IMR-90 (cell line): ENCODE measurements around the gene XRCC5. TPM values are rescaled to one million over a fixed set of nuclear protein-coding genes. Genes with fewer than 3 reads are reported as not detected.

Source experiments
- ATAC-seq: fragments of 200-7000 bp; cut with Tn5 transposase; 2 replicates; pipeline ENCODE4 v1.9.1; 2020; ENCODE audit warnings: low read depth, mild to moderate bottlenecking, moderate library complexity
- BruUV-seq: library from RNA; stranded (reverse); fragments of 400-500 nt; replicated peaks from 2 replicates; lab custom pipeline; 2021; lab: Mats Ljungman, UMichigan
- CTCF ChIA-PET: fragments of 300-600 bp; formaldehyde crosslinking; extraction: SDS; loops from one replicate; lab custom pipeline; 2021; ENCODE audit warnings: antibody characterized with exemption; lab: Yijun Ruan, JAX
- POLR2A ChIA-PET: fragments of 300-600 bp; sonication (Branson Sonifier 250); formaldehyde crosslinking; loops from one replicate; lab custom pipeline; 2022; ENCODE audit warnings: antibody characterized with exemption; ENCODE audit not compliant: unreplicated experiment; lab: Charles Lee
- DNase-seq: peaks from one replicate; pipeline ENCODE4 v3.0.0; 2013
- H2AFZ ChIP-seq: replicated peaks from 2 replicates; pipeline ENCODE3; 2013; ENCODE audit warnings: low read length, mild to moderate bottlenecking; ENCODE audit not compliant: poor library complexity
- H2AK5ac ChIP-seq: 2 replicates; pipeline ENCODE4 v1.6.1; 2013; ENCODE audit warnings: low read depth, low read length, inconsistent platforms
- H2AK9ac ChIP-seq: replicated peaks from 2 replicates; pipeline ENCODE3; 2013; ENCODE audit warnings: mild to moderate bottlenecking, low read depth, low read length, moderate library complexity; ENCODE audit not compliant: poor library complexity
- H2BK120ac ChIP-seq: 2 replicates; pipeline ENCODE4 v1.6.1; 2013; ENCODE audit warnings: low read depth, low read length, inconsistent platforms
- H2BK15ac ChIP-seq: 3 replicates; pipeline ENCODE4 v1.6.1; 2013; ENCODE audit warnings: low read depth, low read length, inconsistent platforms
- H2BK20ac ChIP-seq: 2 replicates; pipeline ENCODE4 v1.6.1; 2013; ENCODE audit warnings: low read depth, mild to moderate bottlenecking, inconsistent platforms, low read length, moderate library complexity
- H2BK5ac ChIP-seq: 2 replicates; pipeline ENCODE4 v1.6.1; 2013; ENCODE audit warnings: mild to moderate bottlenecking, low read depth, low read length, inconsistent platforms; ENCODE audit not compliant: poor library complexity, severe bottlenecking
- H3K14ac ChIP-seq: replicated peaks from 2 replicates; pipeline ENCODE4 v1.6.1; 2013; ENCODE audit warnings: low read depth, low read length, inconsistent platforms
- H3K18ac ChIP-seq: 2 replicates; pipeline ENCODE4 v1.6.1; 2013; ENCODE audit warnings: low read depth, low read length, control low read depth
- H3K23ac ChIP-seq: 2 replicates; pipeline ENCODE4 v1.6.1; 2013; ENCODE audit warnings: low read depth, low read length, inconsistent platforms
- H3K27ac ChIP-seq: 2 replicates; pipeline ENCODE4 v1.5.1; 2013; ENCODE audit warnings: mild to moderate bottlenecking, control low read depth, low read length; ENCODE audit not compliant: insufficient read depth
- H3K27me3 ChIP-seq: 2 replicates; pipeline ENCODE4 v1.6.1; 2013; ENCODE audit warnings: low read length; ENCODE audit not compliant: control insufficient read depth, insufficient read depth
- H3K36me3 ChIP-seq: 2 replicates; pipeline ENCODE4 v1.6.1; 2013; ENCODE audit warnings: low read length, mixed read lengths; ENCODE audit not compliant: control insufficient read depth, insufficient read depth
- H3K4ac ChIP-seq: 2 replicates; pipeline ENCODE4 v1.6.1; 2013; ENCODE audit warnings: low read depth, low read length, inconsistent platforms
- H3K4me1 ChIP-seq: 2 replicates; pipeline ENCODE4 v1.6.1; 2013; ENCODE audit warnings: low read length, mixed read lengths; ENCODE audit not compliant: control insufficient read depth, insufficient read depth
- H3K4me2 ChIP-seq: 2 replicates; pipeline ENCODE4 v1.6.1; 2013; ENCODE audit warnings: low read depth, mild to moderate bottlenecking, control low read depth, low read length, moderate library complexity
- H3K4me3 ChIP-seq: 2 replicates; pipeline ENCODE4 v1.5.1; 2013; ENCODE audit warnings: low read depth, mild to moderate bottlenecking, control low read depth, low read length, moderate library complexity; ENCODE audit not compliant: insufficient read depth
- H3K56ac ChIP-seq: 2 replicates; pipeline ENCODE4 v1.6.1; 2013; ENCODE audit warnings: low read length, inconsistent platforms; ENCODE audit not compliant: insufficient read depth; ENCODE audit errors: extremely low read depth
- H3K79me1 ChIP-seq, 2 experiments: 2 replicates each; pipeline ENCODE4 v1.6.1; 2013; ENCODE audit warnings: low read length in 2 of 2, inconsistent platforms in 1 of 2, low read depth in 1 of 2
- H3K9ac ChIP-seq: 2 replicates; pipeline ENCODE4 v1.6.1; 2013; ENCODE audit warnings: low read depth, low read length, control low read depth
- H3K9me1 ChIP-seq: 2 replicates; pipeline ENCODE4 v1.6.1; 2013; ENCODE audit warnings: low read length, inconsistent platforms; ENCODE audit not compliant: insufficient read depth
- H3K9me3 ChIP-seq: 2 replicates; pipeline ENCODE4 v1.6.1; 2013; ENCODE audit warnings: low read length; ENCODE audit not compliant: control insufficient read depth, insufficient read depth
- H4K20me1 ChIP-seq: 2 replicates; pipeline ENCODE4 v1.6.1; 2013; ENCODE audit warnings: low read length, inconsistent platforms; ENCODE audit not compliant: insufficient read depth
- H4K5ac ChIP-seq: 2 replicates; pipeline ENCODE4 v1.6.1; 2013; ENCODE audit warnings: mild to moderate bottlenecking, low read depth, low read length, control low read depth
- H4K8ac ChIP-seq, 2 experiments: 2 replicates each; pipeline ENCODE4 v1.6.1; 2013; ENCODE audit warnings: low read depth in 2 of 2, low read length in 2 of 2, control low read depth in 1 of 2, inconsistent platforms in 1 of 2
- H4K91ac ChIP-seq: 2 replicates; pipeline ENCODE4 v1.6.1; 2013; ENCODE audit warnings: low read depth, low read length, inconsistent platforms; ENCODE audit not compliant: insufficient read depth
- MAFK ChIP-seq: IDR thresholded peaks from 2 replicates; pipeline ENCODE4 v1.6.1; 2012; ENCODE audit warnings: low read depth, low read length, improper control_type of control experiment
- MAZ ChIP-seq: IDR thresholded peaks from 2 replicates; pipeline ENCODE4 v1.6.1; 2012; ENCODE audit warnings: low read depth, mild to moderate bottlenecking, low read length, improper control_type of control experiment, moderate library complexity, borderline replicate concordance
- MXI1 ChIP-seq: IDR thresholded peaks from 2 replicates; pipeline ENCODE4 v1.6.1; 2012; ENCODE audit warnings: low read depth, mild to moderate bottlenecking, low read length, moderate library complexity, borderline replicate concordance
- NFE2L2 ChIP-seq: fragments of 150-350 bp; IDR thresholded peaks from 2 replicates; pipeline ENCODE4 v1.6.1; 2016; ENCODE audit warnings: low read depth, mild to moderate bottlenecking, low read length
- POLR2A ChIP-seq: IDR thresholded peaks from 2 replicates; pipeline ENCODE4 v1.6.1; 2012; ENCODE audit warnings: mild to moderate bottlenecking, low read depth, low read length
- RAD21 ChIP-seq: IDR thresholded peaks from 2 replicates; pipeline ENCODE4 v1.6.1; 2012; ENCODE audit warnings: low read length, improper control_type of control experiment
- RCOR1 ChIP-seq: IDR thresholded peaks from 2 replicates; pipeline ENCODE4 v1.6.1; 2012; ENCODE audit warnings: mild to moderate bottlenecking, low read length, improper control_type of control experiment; ENCODE audit not compliant: insufficient replicate concordance
- RFX5 ChIP-seq: IDR thresholded peaks from 2 replicates; pipeline ENCODE4 v1.8.0; 2012; ENCODE audit warnings: low read depth, mild to moderate bottlenecking, low read length, moderate library complexity
- SMC3 ChIP-seq: fragments of 150-350 bp; IDR thresholded peaks from 2 replicates; pipeline ENCODE4 v1.6.1; 2016; ENCODE audit warnings: low read depth, mild to moderate bottlenecking, antibody characterized with exemption, low read length, moderate library complexity
- WGBS, 2 experiments: methylation state at CpG; one replicate each; pipeline versions ENCODE4 v1.1.5 to v1.1.7; 2013; ENCODE audit warnings: missing lambda C conversion rate in 2 of 2; ENCODE audit not compliant: insufficient read length in 1 of 2; ENCODE audit errors: extremely low coverage in 2 of 2; 5-methylcytosine and 5-hydroxymethylcytosine counted together
- dilution Hi-C: fragments of 300-500 bp; cut with HindIII; formaldehyde crosslinking; loops from one replicate; pipeline ENCODE4 v1.14.3; 2018; ENCODE audit warnings: low sequenced_read_pairs; ENCODE audit not compliant: unreplicated experiment
- in situ Hi-C: fragments of 300-500 bp; cut with MboI; formaldehyde crosslinking; loops from 3 replicates; pipeline ENCODE4 v1.14.3; 2019; ENCODE audit warnings: low sequenced_read_pairs, inconsistent platforms, mixed read lengths
- intact Hi-C: fragments of 100-400 bp; cut with micrococcal nuclease; formaldehyde crosslinking; loops from 2 replicates; pipeline ENCODE4 v1.10.0; 2022
- polyA plus RNA-seq, 3 experiments: library from polyadenylated mRNA; depleted of rRNA; stranded (reverse); fragments of >200 nt; gene quantifications; 2 replicates each; pipeline ENCODE4 v1.2.3, GENCODE V29; 2012; ENCODE audit warnings: low replicate concordance in 1 of 3
- total RNA-seq: library from RNA; depleted of rRNA; stranded (reverse); fragments of >200 nt; gene quantifications from 2 replicates; pipeline ENCODE4 v1.2.3, GENCODE V29; 2012
- TF ChIP-seq, protein P1 (sequence below): conservative IDR thresholded peaks from 2 replicates; pipeline ENCODE4 v1.5.1; 2012; ENCODE audit warnings: mild to moderate bottlenecking, low read depth, low read length, improper control_type of control experiment
- TF ChIP-seq, protein P2 (sequence below): fragments of 150-350 bp; IDR thresholded peaks from 2 replicates; pipeline ENCODE4 v1.6.1; 2017; ENCODE audit warnings: mild to moderate bottlenecking, antibody characterized with exemption, low read length, low read depth

XRCC5 gene
- total and polyA plus RNA-seq, 2 of the 4 experiments (the other 2 are of a cell fraction) = 144 to 509 TPM

- H2BK20ac ChIP-seq = no peak overlapping the region
- H3K9me3 ChIP-seq = no peaks in the 10 kb centered on the region
- H2BK15ac ChIP-seq = no peak overlapping the region
- no peak overlapping the region for H2AK9ac ChIP-seq
- ChIA-PET POLR2A (interaction anchor here (0.6 kb wide), 1 partner anchor 60 kb away, joined by 3 read pairs; no protein-coding TSS in a partner anchor), CTCF (no interaction called here)
- H4K91ac ChIP-seq = no peak overlapping the region
- no peak overlapping the region for H4K8ac ChIP-seq
- WGBS, 2 experiments = no CpG with 5 or more reads among the region's 3 CpGs
- no peak overlapping the region for H3K4me3 ChIP-seq
- no peak overlapping the region for H2AFZ ChIP-seq
- no peak overlapping the region for H3K9ac ChIP-seq
- no peak overlapping the region for H4K5ac ChIP-seq
- H2AK5ac ChIP-seq = no peak overlapping the region
- H3K4me2 ChIP-seq = no peak overlapping the region
- H3K56ac ChIP-seq = no peak overlapping the region
- no peak for DNase-seq
- H3K27ac ChIP-seq = no peak overlapping the region
- intact Hi-C loops (no loop called here), dilution Hi-C loops (no loop called here), in situ Hi-C loops (no loop called here)
- 0 out of 2 replicates have a peak, but pooled peaks cover 2% of the 10 kb centered on the region for H3K4me1 ChIP-seq
- peaks cover 3% of the 10 kb centered on the region; the same call in 1 of the 2 replicates for H3K9me1 ChIP-seq
- no peak overlapping the region for H2BK120ac ChIP-seq
- peaks cover 0 to 4% of the 10 kb centered on the region in 2 experiments; a peak in 1 of 4 replicates for H3K79me1 ChIP-seq
- H3K27me3 ChIP-seq = no peaks in the 10 kb centered on the region
- H3K14ac ChIP-seq = no peak overlapping the region
- TF ChIP-seq RAD21 (no peak), MXI1 (no peak), SMC3 (no peak), RFX5 (no peak), MAZ (no peak), POLR2A (no peak), RCOR1 (no peak), MAFK (no peak), NFE2L2 (no peak)
- TF ChIP-seq, protein P1, sequence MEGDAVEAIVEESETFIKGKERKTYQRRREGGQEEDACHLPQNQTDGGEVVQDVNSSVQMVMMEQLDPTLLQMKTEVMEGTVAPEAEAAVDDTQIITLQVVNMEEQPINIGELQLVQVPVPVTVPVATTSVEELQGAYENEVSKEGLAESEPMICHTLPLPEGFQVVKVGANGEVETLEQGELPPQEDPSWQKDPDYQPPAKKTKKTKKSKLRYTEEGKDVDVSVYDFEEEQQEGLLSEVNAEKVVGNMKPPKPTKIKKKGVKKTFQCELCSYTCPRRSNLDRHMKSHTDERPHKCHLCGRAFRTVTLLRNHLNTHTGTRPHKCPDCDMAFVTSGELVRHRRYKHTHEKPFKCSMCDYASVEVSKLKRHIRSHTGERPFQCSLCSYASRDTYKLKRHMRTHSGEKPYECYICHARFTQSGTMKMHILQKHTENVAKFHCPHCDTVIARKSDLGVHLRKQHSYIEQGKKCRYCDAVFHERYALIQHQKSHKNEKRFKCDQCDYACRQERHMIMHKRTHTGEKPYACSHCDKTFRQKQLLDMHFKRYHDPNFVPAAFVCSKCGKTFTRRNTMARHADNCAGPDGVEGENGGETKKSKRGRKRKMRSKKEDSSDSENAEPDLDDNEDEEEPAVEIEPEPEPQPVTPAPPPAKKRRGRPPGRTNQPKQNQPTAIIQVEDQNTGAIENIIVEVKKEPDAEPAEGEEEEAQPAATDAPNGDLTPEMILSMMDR = no peak
- TF ChIP-seq, protein P2, sequence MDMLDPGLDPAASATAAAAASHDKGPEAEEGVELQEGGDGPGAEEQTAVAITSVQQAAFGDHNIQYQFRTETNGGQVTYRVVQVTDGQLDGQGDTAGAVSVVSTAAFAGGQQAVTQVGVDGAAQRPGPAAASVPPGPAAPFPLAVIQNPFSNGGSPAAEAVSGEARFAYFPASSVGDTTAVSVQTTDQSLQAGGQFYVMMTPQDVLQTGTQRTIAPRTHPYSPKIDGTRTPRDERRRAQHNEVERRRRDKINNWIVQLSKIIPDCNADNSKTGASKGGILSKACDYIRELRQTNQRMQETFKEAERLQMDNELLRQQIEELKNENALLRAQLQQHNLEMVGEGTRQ = no peak
- BruUV-seq = no TSS peak
- H3K4ac ChIP-seq = no peak overlapping the region
- ATAC-seq = no peak
- H2BK5ac ChIP-seq = no peak overlapping the region
- no peaks in the 10 kb centered on the region for H4K20me1 ChIP-seq
- H3K36me3 ChIP-seq = no peaks in the 10 kb centered on the region
- H3K18ac ChIP-seq = no peak overlapping the region
- no peak overlapping the region for H3K23ac ChIP-seq
These were observed 4.5 kb upstream of the XRCC5 start for GRCh38 chr2:216104691-216105090.
